GM18858 (cell line): ENCODE data around the gene KCTD14.
"Not testable (repeated sequence)": the region's sequence is repeated elsewhere in the genome, so short reads cannot be mapped to it uniquely, and the experiment has no call there.

ENCODE experiments used
- ATAC-seq: cut with Tn5 transposase; IDR thresholded peaks from one replicate; pipeline ENCODE4 v1.9.1; 2021; ENCODE audit not compliant: unreplicated experiment

The KCTD14 gene, protein sequence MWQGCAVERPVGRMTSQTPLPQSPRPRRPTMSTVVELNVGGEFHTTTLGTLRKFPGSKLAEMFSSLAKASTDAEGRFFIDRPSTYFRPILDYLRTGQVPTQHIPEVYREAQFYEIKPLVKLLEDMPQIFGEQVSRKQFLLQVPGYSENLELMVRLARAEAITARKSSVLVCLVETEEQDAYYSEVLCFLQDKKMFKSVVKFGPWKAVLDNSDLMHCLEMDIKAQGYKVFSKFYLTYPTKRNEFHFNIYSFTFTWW

DNA sequence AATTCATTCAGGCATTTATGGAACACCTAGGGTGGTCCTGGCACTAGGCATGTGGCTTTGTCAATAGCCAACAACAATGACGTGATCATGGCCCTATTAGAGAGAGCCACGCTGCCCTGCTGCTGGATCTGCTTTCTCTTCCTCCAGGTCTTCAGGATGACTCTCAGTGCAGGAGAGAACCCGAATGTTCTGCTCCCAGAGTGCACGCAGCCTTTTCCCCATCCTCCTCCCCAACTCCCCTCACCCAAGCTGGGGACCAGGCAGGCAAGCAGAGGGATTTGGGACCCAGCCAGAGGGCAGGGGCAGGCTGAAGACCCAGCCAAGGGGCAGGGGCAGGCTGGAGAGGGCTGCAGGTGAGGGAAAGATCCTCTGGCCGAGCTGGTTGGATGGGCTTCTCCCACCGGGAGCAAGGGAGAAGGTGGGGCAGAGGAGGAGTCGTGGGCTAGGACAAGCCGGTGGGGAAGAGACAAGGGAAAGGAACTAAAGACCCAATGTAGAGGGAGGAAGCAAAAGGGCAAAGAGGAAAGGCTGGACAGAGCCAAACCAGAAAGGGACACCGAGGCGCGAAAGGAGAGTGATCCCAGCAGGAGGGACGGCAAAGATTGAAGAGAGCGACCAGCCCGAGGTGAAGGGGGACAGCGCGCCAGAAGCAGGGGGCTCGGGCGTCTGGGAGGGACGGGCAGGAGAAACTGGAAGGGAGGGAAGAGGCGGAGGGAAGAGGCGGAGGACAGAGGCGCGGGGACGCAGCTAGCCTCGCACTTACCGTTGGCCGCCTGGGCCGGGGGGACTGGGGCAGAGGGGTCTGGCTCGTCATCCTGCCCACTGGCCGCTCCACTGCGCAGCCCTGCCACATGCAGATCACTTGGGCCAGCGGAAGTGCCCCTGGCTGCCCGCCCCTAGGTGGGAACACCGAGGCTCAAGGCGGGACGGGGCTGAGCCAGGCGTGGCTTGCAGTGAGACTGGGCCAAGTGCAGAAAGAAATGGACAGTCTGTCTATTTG lies at the start of gene KCTD14:
Gene KCTD14, minus strand, starts transcription at position 880 of the 1,000 bp plus-strand sequence. Its CDS starts 27 bp downstream, at position 853.
- no peak for ATAC-seq

DNA sequence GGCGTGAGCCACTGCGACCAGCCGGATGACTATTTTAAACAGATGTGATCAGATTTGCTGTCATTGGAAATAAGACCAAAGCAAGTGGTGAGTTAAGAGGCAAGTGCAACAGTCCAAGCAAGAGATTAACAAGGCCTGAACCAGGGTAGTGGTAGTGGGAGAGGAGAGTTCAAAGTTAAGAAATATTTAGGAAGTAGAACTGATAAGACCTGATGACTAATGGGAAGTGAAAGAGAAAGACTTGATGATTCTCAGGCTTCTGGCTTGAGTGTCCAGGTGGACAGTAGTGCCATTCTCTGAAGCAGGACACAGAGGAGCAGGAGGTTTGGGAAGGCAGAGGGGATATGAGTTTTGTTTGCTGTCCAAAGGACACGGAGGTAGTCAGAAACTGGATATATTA lies 49.4 kb upstream of the KCTD14 start:
- no peak for ATAC-seq

DNA sequence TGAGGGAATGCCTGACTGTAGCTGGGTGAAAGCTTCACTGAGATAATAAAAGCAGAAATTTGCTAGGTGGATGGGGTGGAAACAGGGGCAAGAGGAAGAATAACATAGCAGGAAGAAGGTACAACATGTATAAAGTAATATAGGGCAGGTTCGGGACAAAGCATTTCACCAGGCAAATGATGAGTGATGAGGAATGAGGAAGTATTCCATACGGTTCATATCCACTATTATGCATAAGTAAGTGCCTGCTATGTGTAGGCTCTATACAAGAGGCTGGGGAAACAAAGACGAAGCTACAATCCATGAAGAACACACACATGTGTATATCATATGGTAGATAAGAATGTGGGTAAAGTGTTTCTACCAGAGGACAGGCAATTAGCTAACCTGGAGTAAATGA lies 48.6 kb upstream of the KCTD14 start:
- no peak for ATAC-seq

DNA sequence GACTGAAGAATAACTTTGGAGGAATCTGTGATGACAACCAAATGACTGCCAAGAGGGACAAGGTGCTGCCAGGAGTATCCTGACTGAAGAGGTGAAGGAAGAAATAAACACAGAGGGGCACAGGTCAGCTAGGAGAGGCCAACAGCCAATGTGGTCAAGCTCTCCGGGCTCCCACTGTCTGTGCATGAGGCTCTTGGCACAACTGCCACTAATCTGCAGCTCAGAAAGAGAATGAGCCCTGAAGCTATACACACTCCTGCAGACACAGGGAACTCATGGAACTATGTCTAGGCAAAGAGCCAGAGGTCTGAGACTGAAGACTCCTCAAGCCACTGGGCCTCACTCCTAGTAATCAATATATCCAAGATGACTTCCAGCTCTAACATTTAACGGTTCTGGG lies 47.5 kb upstream of the KCTD14 start:
- no peak for ATAC-seq

DNA sequence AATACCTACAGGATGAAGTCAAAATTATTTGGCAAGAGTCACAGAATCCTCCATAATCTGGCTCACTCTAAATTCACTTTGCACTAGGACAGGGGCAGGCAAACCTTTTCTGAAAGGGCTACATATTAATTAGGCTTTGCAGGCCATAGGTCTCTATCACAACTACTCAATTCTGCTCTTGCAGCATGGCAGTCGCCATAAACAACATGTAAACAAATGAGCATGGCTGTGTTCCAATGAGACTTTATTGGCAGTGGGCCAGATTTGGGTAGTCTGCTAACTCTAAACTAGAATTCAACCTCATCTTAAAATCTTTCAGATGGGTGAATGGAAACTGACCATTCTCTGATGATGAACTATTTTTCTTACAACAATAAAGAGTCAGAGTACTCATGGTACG lies 46.4 kb upstream of the KCTD14 start:
- ATAC-seq = no peak

DNA sequence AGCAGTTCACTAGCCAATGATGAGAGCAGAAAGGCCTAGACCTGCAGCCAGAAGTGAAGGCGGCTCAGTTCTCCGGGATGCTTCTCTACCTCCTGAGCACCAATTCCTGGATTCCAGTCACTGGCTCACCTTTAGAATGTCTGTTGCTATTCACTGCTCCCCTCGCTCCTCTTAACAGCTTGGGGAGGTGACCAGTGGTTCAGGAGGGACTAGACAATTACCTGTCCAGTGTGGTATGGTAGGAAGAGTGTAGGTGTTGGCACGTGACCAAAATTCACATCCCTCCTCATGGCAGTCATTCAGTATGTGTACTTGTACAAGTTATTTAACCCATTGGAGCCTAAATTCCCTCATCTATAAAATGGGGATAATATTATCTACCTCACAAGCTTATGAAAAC lies 44.6 kb upstream of the KCTD14 start:
- ATAC-seq = no peak

DNA sequence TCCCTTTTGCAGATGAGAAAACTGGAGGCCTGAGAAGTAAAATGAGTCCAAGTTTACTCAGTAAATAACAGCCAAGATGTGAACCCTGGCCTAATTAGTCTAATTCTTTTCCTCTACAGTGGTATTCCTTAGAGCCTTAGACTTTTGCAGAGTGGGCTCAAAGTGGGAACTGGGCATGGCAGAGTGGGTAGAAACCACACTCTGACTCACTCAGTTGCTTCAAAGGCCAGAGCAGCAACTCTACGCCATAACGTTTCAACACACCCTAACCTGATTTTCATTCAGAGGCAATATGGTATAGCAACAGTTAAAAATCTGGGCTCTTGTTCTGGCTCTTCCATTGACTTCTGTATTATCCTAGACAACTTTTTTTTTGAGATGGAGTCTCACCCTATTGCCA lies 43.4 kb upstream of the KCTD14 start:
- ATAC-seq = no peak

DNA sequence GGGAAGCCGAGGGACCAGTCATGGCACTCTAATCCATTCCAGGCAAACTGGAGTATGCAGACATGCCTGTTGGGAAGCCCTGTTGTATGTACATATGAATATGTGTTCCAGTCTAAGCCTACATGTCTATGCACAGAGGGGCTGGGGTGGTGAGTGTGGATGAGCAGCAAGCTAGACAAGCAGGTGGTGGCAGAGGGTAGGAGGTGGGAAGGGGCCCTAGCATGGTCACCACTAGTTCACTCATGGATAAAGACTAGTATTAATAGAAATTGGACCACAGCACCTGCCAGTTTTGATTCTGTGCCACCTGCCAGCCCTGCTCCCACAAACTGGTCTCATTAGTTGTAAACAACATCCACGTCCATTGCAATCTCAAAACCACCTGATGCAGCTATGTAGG lies 42.1 kb upstream of the KCTD14 start:
- no peak for ATAC-seq

DNA sequence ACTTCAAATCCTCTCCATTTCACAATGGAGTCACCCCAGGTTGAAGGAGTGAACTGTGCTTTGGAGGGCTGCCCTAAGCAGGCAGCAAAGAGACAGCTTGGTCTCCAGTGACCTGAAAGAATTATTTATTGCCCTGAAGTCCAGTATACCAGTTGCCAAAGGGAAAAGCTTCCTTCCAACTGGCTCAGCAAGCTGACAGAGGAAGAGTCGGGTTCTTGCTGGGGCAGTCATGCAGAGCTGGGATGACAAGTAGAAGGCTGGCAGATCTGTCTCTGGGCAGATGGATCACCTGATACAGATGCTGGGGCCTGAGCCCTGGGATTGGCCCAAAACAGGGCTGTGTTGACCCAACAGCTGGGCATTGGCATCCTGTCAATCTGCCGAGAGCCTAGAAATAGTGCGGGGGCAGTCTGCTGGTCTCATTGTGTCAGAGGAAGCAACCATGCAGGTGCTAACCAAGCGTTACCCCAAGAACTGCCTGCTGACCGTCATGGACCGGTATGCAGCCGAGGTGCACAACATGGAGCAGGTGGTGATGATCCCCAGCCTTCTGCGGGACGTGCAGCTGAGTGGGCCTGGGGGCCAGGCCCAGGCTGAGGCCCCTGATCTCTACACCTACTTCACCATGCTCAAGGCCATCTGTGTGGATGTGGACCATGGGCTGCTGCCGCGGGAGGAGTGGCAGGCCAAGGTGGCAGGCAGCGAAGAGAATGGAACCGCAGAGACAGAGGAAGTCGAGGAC lies 40.5 kb upstream of the KCTD14 start, which contains the start of gene THRSP:
Gene THRSP, plus strand, starts transcription at position 422 of the 742 bp plus-strand sequence. Its CDS starts 21 bp downstream, at position 443.
- no peak for ATAC-seq

DNA sequence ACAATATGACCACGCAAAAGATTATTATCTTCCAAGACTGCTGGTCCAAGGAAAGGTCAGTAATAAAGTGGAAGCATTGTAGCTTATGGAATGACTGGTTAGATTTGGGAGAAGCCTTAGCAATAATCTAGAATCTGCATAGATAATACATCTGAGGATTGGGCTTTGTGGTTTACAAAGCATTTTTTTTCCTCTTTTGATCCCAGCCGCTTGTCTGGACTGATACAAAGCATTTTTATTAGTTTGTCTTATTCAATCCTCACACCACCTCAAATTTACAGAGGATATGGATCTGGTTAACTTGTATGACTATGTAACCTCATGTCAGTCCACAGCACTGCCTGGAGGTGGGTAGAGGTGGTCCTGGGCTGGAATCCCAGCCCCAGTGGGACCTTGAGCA lies 39.6 kb upstream of the KCTD14 start:
- no peak for ATAC-seq

DNA sequence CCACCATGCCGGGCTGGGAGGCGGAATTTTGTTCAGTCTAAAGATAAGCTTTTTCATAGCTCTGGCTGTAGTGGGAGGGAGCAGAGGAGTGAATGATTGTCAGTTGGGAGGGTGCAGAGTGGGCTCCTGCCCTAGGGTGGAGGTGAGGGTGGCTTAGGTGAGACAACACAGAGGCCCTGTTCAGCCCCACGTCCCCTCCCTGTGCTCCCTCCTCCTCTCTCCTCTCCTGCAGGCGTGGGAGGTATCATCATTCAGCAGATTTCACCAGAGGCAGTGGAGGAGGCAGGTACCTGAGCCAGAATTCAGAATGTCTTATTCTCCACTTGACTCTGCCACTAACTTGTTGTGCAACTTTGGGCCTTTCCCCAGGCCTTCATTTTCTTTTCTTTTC lies 38.8 kb upstream of the KCTD14 start:
- ATAC-seq = no peak

DNA sequence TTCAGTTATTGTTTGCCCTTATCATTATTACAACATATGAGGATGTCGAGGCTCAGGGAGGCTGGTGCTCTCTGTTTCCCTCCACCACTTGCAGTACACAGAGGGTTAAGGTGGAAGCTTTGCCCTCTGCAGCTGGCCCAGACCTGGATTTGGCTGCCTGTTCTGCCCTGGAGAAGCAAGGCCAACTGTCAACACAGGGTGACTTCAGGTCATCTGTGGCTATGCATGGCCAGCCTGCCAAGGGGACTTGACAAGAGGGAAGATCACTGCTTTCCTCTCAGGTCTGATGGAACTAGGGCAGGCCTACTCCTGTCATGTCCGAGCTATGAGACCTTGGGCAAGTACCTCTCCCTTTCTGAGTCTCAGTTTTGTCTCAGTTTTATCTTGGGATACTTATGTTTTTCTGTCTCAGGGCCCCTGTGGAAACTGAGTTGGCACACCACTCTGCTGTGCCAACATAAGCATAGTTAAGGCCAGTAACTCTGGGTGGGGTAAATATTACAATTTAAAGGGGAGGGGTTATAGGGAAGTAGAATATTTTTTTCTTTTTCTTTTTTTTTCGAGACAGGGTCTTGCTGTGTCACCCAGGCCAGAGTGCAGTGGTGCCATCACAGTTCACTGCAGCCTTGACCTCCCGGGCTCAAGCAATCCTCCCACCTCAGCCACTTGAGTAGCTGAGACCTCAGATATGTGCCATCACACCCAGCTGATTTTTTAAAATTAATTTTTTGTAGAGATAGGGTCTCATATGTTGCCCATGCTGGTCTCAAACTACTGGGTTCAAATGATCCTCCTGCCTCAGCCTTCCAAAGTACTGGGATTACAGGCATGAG lies 38.2 kb upstream of the KCTD14 start:
- no peak for ATAC-seq

DNA sequence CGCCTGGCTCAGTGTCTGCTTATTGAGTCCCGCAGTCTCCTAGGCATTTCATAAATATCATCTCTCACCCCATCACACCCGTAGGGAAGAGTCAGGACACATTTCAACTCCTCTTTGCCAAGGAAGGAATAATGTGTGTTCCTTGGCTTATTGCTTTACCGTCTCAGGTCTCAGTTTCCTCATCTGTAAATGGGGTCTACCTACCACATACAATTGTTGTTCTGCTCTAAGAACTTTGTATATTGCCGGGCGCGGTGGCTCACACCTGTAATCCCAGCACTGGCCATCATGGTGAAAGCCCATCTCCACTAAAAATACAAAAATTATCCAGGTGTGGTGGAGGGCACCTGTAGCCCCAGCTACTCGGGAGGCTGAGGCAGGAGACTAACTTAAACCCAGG lies 37.5 kb upstream of the KCTD14 start:
- no peak for ATAC-seq

DNA sequence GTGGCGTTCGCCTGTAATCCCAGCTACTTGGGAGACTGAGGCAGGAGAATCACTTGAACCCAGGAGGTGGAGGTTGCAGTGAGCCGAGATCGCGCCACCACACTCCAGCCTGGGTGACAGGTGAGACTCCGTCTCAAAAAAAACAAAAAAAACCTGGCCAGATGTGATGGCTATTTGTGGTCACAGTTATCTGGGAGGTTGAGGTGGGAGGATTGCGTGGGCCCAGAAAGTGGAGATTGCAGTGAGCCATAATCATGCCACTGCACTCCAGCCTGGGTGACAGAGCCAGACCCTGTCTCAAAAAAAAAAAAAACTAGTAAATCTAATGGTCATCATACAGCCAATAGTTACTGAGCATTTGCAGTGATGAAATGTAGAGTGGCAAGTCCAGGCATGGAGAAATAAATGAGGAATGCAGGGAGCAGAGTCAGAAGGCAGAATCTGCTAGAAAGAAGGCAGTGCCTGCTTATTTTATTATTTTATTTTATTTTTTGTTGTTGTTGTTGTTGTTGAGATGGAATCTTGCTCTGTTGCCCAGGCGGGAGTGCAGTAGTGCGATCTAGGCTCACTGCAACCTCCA lies 36.8 kb upstream of the KCTD14 start:
- not testable (repeated sequence) for ATAC-seq

DNA sequence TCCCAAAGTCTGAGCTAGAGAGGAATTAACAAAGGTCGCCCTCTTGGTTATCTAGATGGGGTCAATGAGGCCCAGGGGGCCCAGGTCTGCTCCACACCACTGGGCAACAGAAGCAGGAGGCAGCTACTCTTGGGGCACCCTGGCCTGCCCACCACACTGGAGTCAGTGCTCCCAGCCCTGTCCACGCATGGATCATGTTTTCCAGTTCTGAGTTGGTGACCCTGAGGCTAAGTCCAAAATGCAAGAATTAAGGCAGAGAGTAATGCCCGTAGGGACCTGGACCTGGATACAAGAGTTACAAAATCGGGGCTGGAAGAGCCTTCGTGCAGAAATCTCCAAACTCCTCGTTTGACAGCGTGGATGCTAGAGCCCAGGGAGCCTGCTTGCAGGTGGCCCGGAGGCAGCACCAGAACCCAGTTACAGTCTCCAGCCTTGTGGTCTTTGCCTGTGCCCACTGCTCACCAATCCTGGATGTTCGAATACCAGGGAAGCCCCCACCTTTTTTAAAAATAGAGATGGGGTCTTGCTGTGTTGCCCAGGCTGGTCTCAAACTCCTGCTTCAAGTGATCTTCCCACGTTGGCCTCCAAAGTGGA lies 34.5 kb upstream of the KCTD14 start:
- ATAC-seq = no peak

DNA sequence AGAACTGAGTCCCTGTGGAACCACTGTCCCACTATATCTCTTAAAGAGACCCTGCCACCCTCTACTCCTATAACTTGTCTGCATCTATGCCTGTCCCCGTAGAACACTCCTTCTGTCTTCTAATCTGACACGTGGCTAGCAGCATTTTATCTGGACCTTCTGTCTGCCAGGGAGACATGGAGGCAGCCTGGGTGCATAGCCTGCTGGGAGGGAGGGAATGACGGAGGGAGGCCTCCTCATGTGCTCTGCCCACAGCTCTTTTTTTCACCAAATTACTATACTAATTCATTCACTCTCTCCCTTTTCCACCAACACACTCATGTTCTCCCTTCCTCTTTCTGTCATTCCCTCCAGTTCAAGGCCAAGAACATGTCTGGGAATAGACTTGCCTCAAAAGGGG lies 33.0 kb upstream of the KCTD14 start:
- no peak for ATAC-seq

DNA sequence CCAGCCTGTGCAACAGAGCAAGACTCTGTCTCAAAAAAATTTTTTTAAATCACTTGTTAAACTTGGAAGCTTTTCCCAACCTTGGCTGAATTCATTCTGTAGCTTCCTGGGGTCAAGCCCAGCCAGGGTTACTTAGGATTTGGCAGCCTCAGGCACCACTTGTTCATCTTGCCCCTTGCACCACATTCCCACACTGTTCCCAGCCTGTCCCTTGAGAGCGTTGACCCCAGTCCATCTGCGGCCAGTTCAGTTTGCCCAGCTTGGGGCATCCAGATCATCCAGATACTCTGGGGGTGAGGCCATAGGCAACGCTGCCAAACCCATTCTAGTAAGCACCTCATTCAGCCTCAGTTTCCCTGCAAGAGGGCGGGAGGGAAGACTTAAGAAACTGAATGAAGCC lies 31.9 kb upstream of the KCTD14 start:
- no peak for ATAC-seq

DNA sequence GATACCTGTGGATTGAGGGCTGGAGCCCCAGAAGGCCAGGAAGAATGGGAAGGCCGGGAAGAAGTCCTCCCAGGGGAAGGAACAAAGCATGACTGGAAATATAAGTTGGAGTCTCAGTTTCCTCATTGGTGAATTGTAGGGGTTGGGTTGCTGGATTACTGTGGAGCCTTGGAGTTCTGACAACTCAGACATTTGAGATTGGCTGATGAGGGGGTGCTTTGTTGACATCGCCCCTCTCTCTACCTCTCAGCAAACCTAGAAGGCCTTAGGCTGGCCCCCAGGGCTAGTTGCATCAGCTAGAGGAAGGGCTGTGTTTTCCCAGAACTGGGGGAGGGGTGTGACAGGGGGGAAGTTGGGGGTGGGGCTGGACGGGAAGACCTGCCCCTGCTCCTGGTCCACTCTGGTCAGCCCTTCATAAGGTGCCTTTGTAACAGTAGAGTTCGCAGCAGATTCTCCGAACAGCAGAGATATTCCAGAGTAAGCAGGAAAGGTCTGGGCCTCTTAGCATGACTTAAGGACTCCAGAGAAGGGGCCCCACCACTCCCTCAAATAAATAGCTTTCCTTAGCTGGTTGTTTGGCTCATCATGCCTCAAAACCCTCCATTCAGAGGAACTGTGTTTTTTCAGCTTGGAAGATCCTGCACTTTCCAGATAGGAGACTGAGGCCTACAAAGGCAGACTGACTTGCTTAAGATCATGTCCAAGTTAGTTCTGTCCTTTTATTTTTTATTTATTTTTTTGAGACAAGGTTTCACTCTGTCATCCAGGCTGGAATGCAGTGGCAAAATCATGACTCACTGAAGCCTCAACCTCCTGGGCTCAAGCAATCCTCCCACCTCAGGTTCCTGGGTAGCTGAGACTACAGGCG lies 28.1 kb upstream of the KCTD14 start:
- no peak for ATAC-seq

DNA sequence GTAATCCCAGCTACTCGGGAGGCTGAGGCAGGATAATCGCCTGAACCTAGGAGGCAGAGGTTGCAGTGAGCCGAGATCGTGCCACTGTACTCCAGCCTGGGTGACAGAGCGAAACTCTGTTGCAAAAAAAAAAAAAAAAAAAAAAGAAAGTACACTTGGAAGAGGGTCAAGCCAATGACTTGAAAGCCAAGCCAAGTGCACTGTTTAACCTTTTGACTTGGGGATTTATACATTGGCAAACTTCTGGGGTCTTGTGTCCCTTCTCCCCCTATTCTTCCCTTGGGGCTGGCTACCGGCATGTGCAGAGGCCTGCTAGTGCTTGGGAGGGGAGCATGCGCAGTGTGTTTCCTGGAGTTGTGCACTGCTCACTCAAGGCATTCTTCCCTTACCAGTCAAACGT lies 26.3 kb upstream of the KCTD14 start:
- ATAC-seq = no peak
